ENCODE measurements around the gene RASGEF1C.

RASGEF1C gene

DNA sequence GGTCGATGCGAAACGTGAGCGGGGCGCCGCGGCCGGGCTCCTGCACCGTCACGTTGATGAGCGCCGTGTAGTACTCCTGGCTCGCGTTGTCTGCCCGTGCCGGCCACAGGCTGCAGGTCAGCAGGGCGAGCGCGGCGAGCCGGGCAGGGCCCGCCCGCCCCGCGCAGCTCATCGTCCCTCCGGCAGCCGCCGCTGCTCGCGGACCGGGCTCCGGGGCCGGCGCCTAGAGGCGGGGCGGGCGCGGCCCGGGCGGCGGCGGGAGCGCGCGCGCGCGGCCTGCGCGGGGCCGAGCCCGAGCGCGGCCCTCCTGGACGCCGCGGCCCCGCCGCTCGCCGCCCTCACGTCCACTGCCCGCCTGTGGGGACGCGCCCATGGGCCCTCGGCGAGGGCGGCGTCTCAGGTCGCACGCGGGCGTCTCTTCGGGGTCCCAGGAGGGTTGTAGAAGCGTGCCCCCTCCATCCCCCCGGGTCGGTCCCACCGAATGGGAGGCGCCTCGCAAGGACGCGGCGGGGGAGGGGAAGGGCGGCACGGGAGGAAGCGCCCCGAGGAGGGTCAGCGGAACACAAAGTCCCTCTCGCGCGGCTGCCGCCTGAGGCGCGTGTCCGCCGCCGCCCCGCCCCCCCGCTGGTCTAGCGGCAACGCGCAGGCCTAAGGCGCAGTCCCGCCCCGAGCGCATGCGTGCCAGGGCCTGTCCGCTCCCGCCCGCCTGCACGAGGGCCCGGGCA lies 137.3 kb downstream of the RASGEF1C start, which contains the start of gene RNF130:
Gene RNF130 (minus strand): TSS at position 229 of the 725 bp plus-strand sequence. CDS start 57 bp downstream, at position 172.
- peaks cover 20 to 31% (median 24%) of the 10 kb centered on the region in 10 experiments for H3K4me1 ChIP-seq
- H3K9ac ChIP-seq: peak within 1 kb of the TSS; percentile 90 to 100 (median 100)
- H3K9me3 ChIP-seq (replicated peaks in 1 of 11): peaks cover 0 to 19% (median 15%) of the 10 kb centered on the region in 11 experiments; a peak in 16 of 22 replicates
- peak within 1 kb of the TSS; percentile 91 to 100 (median 97) for H3K27ac ChIP-seq
- H3K4me2 ChIP-seq: peak within 1 kb of the TSS; percentile 72 to 95 (median 88)
- H4K20me1 ChIP-seq: peaks cover 13 to 31% (median 20%) of the 10 kb centered on the region in 11 experiments; a peak in 17 of 22 replicates
- TF ChIP-seq Cebpa-rat (IDR thresholded peaks at IDR 0.05): no peak
- no peaks in the 10 kb centered on the region for H3K27me3 ChIP-seq
- peaks cover under 1 to 10% (median 7%) of the 10 kb centered on the region in 11 experiments; a peak in 20 of 22 replicates for H3K36me3 ChIP-seq
- H3K4me3 ChIP-seq: peak within 1 kb of the TSS; percentile 80 to 99 (median 94)

DNA sequence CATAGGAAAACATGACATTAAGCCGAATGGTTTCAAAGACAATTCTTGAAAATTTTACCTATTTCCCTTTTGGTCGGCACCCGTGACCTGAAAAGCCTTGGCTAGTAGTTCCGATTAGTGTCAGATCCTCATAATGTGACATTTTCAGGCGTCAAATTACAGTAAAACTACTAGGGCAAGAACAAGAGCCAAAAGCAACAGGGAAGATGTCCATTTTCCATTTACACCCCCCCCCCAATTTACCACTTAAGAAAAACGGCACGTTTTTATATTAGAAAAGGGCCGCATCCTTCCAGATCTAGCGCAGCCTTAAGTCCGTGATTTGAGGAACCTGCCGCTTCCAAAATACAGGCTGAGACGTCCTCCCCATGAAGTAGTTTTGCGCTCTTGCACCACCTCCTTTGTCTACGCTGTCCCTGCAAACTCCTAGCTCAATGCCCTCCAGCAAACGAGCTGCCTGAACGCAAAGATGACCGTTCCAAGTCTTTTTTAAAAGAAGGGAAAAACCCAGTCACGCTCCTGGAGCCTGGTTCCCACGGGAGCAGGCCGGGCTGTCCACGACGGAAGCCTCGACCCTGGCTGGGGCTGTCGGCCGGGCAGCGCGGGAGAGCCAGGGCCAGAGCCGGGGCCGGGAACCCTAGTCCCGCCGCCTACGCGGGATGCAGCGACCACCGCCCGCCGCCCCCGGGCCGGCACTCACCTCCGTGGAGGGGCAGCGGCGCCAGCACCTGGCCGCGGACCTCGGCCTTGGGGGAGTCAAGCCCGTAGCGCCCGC lies 138.1 kb downstream of the RASGEF1C start:
- H3K27me3 ChIP-seq: no peaks in the 10 kb centered on the region
- peaks cover 21 to 38% (median 25%) of the 10 kb centered on the region in 10 experiments for H3K4me1 ChIP-seq
- TF ChIP-seq Cebpa-rat (IDR thresholded peaks at IDR 0.05): no peak
- H3K27ac ChIP-seq: peak overlapping the region; percentile 91 to 100 (median 97)
- peak overlapping the region; percentile 72 to 95 (median 88) for H3K4me2 ChIP-seq
- peak overlapping the region; percentile 80 to 99 (median 94) for H3K4me3 ChIP-seq
- H3K36me3 ChIP-seq: peaks cover 8 to 18% (median 15%) of the 10 kb centered on the region in 11 experiments; a peak in 21 of 22 replicates
- H4K20me1 ChIP-seq: peaks cover 20 to 38% (median 27%) of the 10 kb centered on the region in 11 experiments; a peak in 17 of 22 replicates
- peaks cover 0 to 26% (median 23%) of the 10 kb centered on the region in 11 experiments; a peak in 19 of 22 replicates for H3K9me3 ChIP-seq (replicated peaks in 1 of 11)
- peak overlapping the region; percentile 90 to 100 (median 100) for H3K9ac ChIP-seq

DNA sequence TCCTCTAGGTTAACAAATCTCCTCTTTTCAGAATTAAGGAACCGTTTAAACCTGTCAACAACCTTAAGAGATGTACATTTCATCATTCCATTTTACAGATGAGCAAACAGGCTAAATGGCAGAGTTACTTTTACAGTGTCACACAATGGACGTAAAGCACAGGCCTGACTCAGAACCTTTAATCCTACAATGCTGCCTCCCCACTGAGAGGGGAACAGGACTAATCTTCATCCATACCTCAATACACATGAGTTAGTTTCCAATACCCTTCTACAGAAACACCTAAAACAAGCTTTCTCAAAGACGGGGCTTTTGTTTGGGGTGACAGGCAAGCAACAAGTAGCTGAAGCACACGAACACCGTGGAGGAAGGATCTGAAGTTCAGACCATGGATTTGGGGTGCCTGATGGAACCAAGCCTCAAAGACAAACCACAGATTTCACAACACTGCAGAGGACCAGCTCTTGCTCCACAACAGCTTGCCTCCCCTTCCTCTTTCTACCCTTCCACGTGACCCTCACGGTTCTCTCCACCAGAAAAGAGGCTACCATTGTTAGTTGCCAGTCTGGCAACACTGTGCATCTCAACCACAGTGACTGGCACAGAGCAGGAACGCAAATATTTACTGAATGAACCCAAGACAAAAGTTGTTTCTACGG lies 139.3 kb downstream of the RASGEF1C start:
- H3K4me2 ChIP-seq: peak overlapping the region; percentile 72 to 95 (median 88)
- peak overlapping the region; percentile 91 to 100 (median 97) for H3K27ac ChIP-seq
- H3K9ac ChIP-seq: peak overlapping the region; percentile 90 to 100 (median 100)
- H4K20me1 ChIP-seq: peaks cover 24 to 51% (median 36%) of the 10 kb centered on the region in 11 experiments; a peak in 17 of 22 replicates
- H3K9me3 ChIP-seq (replicated peaks in 1 of 11): peaks cover 0 to 39% (median 35%) of the 10 kb centered on the region in 11 experiments; a peak in 19 of 22 replicates
- peaks cover 21 to 48% (median 25%) of the 10 kb centered on the region in 10 experiments for H3K4me1 ChIP-seq
- H3K36me3 ChIP-seq: peaks cover 18 to 30% (median 26%) of the 10 kb centered on the region in 11 experiments; a peak in 21 of 22 replicates
- peak; percentile 97 to 100 (median 99) for TF ChIP-seq Cebpa-rat (IDR thresholded peaks at IDR 0.05)
- H3K27me3 ChIP-seq: no peaks in the 10 kb centered on the region
- peak overlapping the region; percentile 80 to 99 (median 94) for H3K4me3 ChIP-seq

DNA sequence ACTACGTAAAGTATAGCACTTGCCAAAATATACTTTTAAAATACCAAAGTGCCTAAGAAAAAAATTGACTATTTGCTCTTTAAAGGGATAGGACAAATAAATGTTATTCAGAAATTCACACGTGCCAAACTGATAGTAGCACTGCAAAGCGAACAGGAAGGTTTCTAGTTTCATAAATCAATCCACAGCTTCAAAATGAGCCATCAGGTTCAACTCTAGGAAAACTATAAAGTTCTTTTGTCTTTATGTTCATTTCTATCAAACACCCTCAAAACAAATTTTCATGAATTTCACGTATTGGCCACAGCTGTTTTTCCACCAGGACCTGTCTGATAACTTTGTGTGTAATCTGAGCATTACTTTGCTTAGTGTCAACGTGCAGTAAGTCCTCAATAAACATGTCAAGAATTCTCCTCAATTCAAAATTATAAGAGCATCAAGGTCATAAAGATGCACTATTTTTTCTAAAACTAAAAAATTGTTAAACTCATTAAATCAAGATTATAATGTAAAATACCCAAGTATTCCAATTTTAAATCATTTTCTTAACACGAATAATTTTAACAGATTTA lies 140.4 kb downstream of the RASGEF1C start:
- H3K4me1 ChIP-seq: peaks cover 21 to 59% (median 25%) of the 10 kb centered on the region in 10 experiments
- H3K36me3 ChIP-seq: peaks cover 29 to 41% (median 37%) of the 10 kb centered on the region in 11 experiments; a peak in 21 of 22 replicates
- peak overlapping the region; percentile 91 to 100 (median 97); a peak in 21 of 22 replicates for H3K27ac ChIP-seq
- H3K4me3 ChIP-seq: peak overlapping the region; percentile 80 to 99 (median 94); a peak in 18 of 20 replicates
- no peak for TF ChIP-seq Cebpa-rat (IDR thresholded peaks at IDR 0.05)
- H3K27me3 ChIP-seq: no peaks in the 10 kb centered on the region
- peak overlapping the region; percentile 54 to 100 (median 99) for H3K9ac ChIP-seq
- peak overlapping the region; percentile 72 to 95 (median 88) for H3K4me2 ChIP-seq
- H3K9me3 ChIP-seq (replicated peaks in 1 of 11): peaks cover 0 to 50% (median 46%) of the 10 kb centered on the region in 11 experiments; a peak in 19 of 22 replicates
- peaks cover 35 to 62% (median 47%) of the 10 kb centered on the region in 11 experiments; a peak in 19 of 22 replicates for H4K20me1 ChIP-seq

DNA sequence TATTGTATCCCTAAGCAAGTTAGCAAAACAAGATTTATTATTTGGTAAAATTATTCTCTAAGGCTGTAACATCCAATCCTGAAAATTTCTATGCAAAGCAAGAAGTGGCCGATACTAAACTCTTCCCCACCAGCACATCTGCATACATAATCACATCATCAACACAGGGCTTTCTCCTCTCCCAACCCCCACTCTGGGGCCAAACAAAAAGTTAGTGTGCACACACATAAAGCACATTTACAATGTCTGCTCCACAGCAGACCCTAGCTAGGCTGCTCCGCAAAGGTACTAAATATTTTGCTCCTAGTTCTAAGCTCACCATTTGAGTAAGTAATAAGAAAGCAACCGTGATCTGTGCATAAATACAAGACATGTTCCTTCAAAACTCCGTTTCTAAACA lies 141.0 kb downstream of the RASGEF1C start:
- Histone ChIP-seq H3K27me3 (no peaks in the 10 kb centered on the region), H3K9ac (peak overlapping the region in 9 of 11 experiments; percentile 54 to 100 (median 99); a peak in 18 of 22 replicates), H3K4me3 (peak overlapping the region in 8 of 10 experiments; percentile 17 to 98 (median 92); a peak in 16 of 20 replicates), H3K4me2 (peak overlapping the region; percentile 72 to 95 (median 88)), H3K36me3 (peaks cover 32 to 47% (median 44%) of the 10 kb centered on the region in 11 experiments; a peak in 21 of 22 replicates), H3K27ac (peak overlapping the region; percentile 91 to 100 (median 97); a peak in 19 of 22 replicates), H4K20me1 (peaks cover 41 to 68% (median 54%) of the 10 kb centered on the region in 11 experiments; a peak in 21 of 22 replicates), H3K9me3 (replicated peaks in 1 of 11) (peaks cover 0 to 53% (median 51%) of the 10 kb centered on the region in 11 experiments; a peak in 19 of 22 replicates), H3K4me1 (peaks cover 21 to 65% (median 25%) of the 10 kb centered on the region in 10 experiments)
- TF ChIP-seq Cebpa-rat (IDR thresholded peaks at IDR 0.05): no peak

DNA sequence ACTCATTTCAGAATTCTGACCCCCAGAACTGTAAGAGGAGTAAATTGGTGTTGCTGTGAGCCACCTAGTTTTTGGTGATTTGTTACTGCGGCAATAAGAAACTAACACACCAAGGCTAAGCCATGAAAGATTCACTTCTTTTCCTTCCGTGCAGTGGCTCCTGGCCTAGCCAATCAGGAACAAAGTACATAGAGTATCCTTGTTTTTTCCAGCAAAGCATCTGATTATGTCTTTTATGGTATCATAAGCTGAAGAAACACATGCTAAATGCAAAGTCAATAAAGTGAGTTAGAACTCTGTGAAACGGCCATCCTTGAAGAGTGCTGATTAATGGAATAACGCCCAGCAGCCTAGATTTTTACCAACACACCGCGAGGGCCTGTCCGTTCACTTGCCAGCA lies 148.8 kb downstream of the RASGEF1C start:
- H3K27me3 ChIP-seq: no peaks in the 10 kb centered on the region
- no peak overlapping the region for H3K27ac ChIP-seq
- H3K4me3 ChIP-seq: no peak overlapping the region
- peaks cover 0 to 100% (median 95%) of the 10 kb centered on the region in 11 experiments; a peak in 19 of 22 replicates for H3K9me3 ChIP-seq (replicated peaks in 1 of 11)
- no peak overlapping the region for H3K9ac ChIP-seq
- peaks cover 0 to 93% (median 5%) of the 10 kb centered on the region in 10 experiments; a peak in 9 of 20 replicates for H3K4me1 ChIP-seq
- peaks cover 76 to 100% (median 100%) of the 10 kb centered on the region in 11 experiments for H4K20me1 ChIP-seq
- TF ChIP-seq Cebpa-rat (IDR thresholded peaks at IDR 0.05): no peak
- H3K36me3 ChIP-seq: peaks cover 67 to 100% (median 99%) of the 10 kb centered on the region in 11 experiments
- peak overlapping the region in 2 of 11 experiments; percentile 2 to 10; a peak in 3 of 22 replicates for H3K4me2 ChIP-seq

DNA sequence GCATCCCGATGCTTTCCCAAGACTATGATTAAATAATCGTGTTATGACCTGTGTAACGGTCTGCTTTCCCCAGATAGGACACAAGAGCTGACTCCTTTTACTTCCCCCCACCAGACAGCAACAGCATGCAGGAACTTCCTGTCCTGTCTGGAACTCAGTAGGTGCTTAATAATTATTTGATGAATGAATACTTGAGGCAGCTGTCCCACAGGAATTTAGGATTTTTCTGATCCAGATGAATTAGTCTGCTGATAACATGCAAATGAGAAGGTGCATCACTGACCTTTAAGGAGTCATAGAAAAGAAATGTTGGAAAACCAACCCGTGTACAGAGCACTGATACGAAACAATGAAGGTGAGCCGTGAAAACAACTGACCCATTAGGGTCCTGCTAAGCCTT lies 149.7 kb downstream of the RASGEF1C start:
- H3K4me2 ChIP-seq: peak overlapping the region in 2 of 11 experiments; percentile 2 to 10; a peak in 2 of 22 replicates
- no peak overlapping the region for H3K27ac ChIP-seq
- no peak for TF ChIP-seq Cebpa-rat (IDR thresholded peaks at IDR 0.05)
- no peaks in the 10 kb centered on the region for H3K27me3 ChIP-seq
- H3K4me3 ChIP-seq: no peak overlapping the region
- H3K9me3 ChIP-seq (replicated peaks in 1 of 11): peaks cover 0 to 95% (median 86%) of the 10 kb centered on the region in 11 experiments; a peak in 19 of 22 replicates
- H4K20me1 ChIP-seq: peaks cover 81 to 100% (median 100%) of the 10 kb centered on the region in 11 experiments
- peaks cover 62 to 100% (median 96%) of the 10 kb centered on the region in 11 experiments for H3K36me3 ChIP-seq
- no peak overlapping the region for H3K9ac ChIP-seq
- peaks cover 0 to 93% (median 5%) of the 10 kb centered on the region in 10 experiments; a peak in 9 of 20 replicates for H3K4me1 ChIP-seq
